GM23248 (cell line): ENCODE data around the gene IFT20.

ENCODE experiments used
- EZH2 ChIP-seq: fragments of 200-600 bp; sonication (generic); IDR thresholded peaks from 2 replicates; pipeline ENCODE4 v1.6.1; 2018; ENCODE audit warnings: antibody characterized with exemption, mild to moderate bottlenecking; ENCODE audit not compliant: insufficient read depth, poor library complexity, severe bottlenecking
- EZH2phosphoT487 ChIP-seq: fragments of 200-600 bp; sonication (generic); IDR thresholded peaks from 2 replicates; pipeline ENCODE4 v1.6.1; 2018; ENCODE audit warnings: antibody characterized with exemption, moderate library complexity, mild to moderate bottlenecking, low read depth; ENCODE audit not compliant: insufficient read depth

GRCh38 chr17:28326114-28326513 is 9.2 kb downstream of the IFT20 start:
- TF ChIP-seq EZH2 (no peak), EZH2phosphoT487 (no peak)
